Type B pancreatic cell (in vitro differentiated cells): ENCODE data around the gene SHROOM3. TPM values are rescaled to one million over a fixed set of nuclear protein-coding genes. Genes with fewer than 3 reads are reported as not detected.

ENCODE experiments used
- DNase-seq: peaks from one replicate; pipeline ENCODE4 v3.0.0; 2021; ENCODE audit warnings: mixed read lengths; ENCODE audit not compliant: unreplicated experiment; ENCODE audit errors: extremely low spot score
- H3K27ac Mint-ChIP-seq: 2 replicates; pipeline ENCODE4 v1.8.0; 2021; ENCODE audit warnings: mild to moderate bottlenecking, mixed read lengths
- H3K27me3 Mint-ChIP-seq: 2 replicates; pipeline ENCODE4 v1.8.0; 2021; ENCODE audit warnings: mixed read lengths
- H3K36me3 Mint-ChIP-seq: 2 replicates; pipeline ENCODE4 v1.8.0; 2021; ENCODE audit warnings: mixed read lengths
- H3K4me1 Mint-ChIP-seq: one replicate; pipeline ENCODE4 v1.8.0; 2021; ENCODE audit warnings: mixed read lengths; ENCODE audit not compliant: unreplicated experiment
- H3K4me3 Mint-ChIP-seq: 2 replicates; pipeline ENCODE4 v1.8.0; 2021; ENCODE audit warnings: mild to moderate bottlenecking, mixed read lengths
- H3K9me3 Mint-ChIP-seq: 2 replicates; pipeline ENCODE4 v1.8.0; 2021; ENCODE audit warnings: mixed read lengths
- CTCF ChIP-seq: fragments of 200-600 bp; sonication (generic); conservative IDR thresholded peaks from 2 replicates; pipeline ENCODE4 v1.5.0; 2021; ENCODE audit warnings: antibody characterized with exemption, mild to moderate bottlenecking
- total RNA-seq: library from RNA; stranded (reverse); gene quantifications from 2 replicates; pipeline ENCODE4 v1.2.1, GENCODE V29; 2021; ENCODE audit warnings: low replicate concordance

The SHROOM3 gene
- total RNA-seq, 1 donor from 2014 or later: 38.6 TPM

- no peak for DNase-seq
- Mint-ChIP-seq H3K27ac (no peak overlapping the region), H3K4me1 (peaks cover 46% of the 10 kb centered on the region), H3K4me3 (no peak overlapping the region), H3K27me3 (no peaks in the 10 kb centered on the region), H3K9me3 (peaks cover 6% of the 10 kb centered on the region), H3K36me3 (peaks cover 4% of the 10 kb centered on the region)
- TF ChIP-seq CTCF: no peak
Observed at GRCh38 chr4:76571274-76571673, 136.2 kb downstream of the SHROOM3 start.

GRCh38 chr4:76572224-76572623 lies 137.2 kb downstream of the SHROOM3 start:
- Mint-ChIP-seq H3K4me1 (peaks cover 38% of the 10 kb centered on the region), H3K4me3 (no peak overlapping the region), H3K36me3 (no peaks in the 10 kb centered on the region), H3K9me3 (peaks cover 6% of the 10 kb centered on the region), H3K27me3 (no peaks in the 10 kb centered on the region), H3K27ac (no peak overlapping the region)
- no peak for DNase-seq
- TF ChIP-seq CTCF: no peak

GRCh38 chr4:76576824-76577223 lies 141.8 kb downstream of the SHROOM3 start:
- Mint-ChIP-seq H3K4me3 (no peak overlapping the region), H3K9me3 (peaks cover 6% of the 10 kb centered on the region), H3K27me3 (no peaks in the 10 kb centered on the region), H3K4me1 (peaks cover 28% of the 10 kb centered on the region), H3K27ac (no peak overlapping the region), H3K36me3 (no peaks in the 10 kb centered on the region)
- no peak for TF ChIP-seq CTCF
- no peak for DNase-seq

- Mint-ChIP-seq H3K27ac (no peak overlapping the region), H3K4me1 (peaks cover 37% of the 10 kb centered on the region), H3K36me3 (no peaks in the 10 kb centered on the region), H3K27me3 (no peaks in the 10 kb centered on the region), H3K4me3 (no peak overlapping the region), H3K9me3 (peaks cover 9% of the 10 kb centered on the region)
- no peak for DNase-seq
- TF ChIP-seq CTCF: no peak
Observed at GRCh38 chr4:76578002-76578560, 143.1 kb downstream of the SHROOM3 start.

GRCh38 chr4:76579596-76580375 lies 144.8 kb downstream of the SHROOM3 start:
- DNase-seq: no peak
- Mint-ChIP-seq H3K27ac (peak overlapping the region; percentile 7), H3K4me3 (peak overlapping the region; percentile 16), H3K9me3 (peaks cover 3% of the 10 kb centered on the region), H3K4me1 (peaks cover 45% of the 10 kb centered on the region), H3K36me3 (no peaks in the 10 kb centered on the region), H3K27me3 (no peaks in the 10 kb centered on the region)
- TF ChIP-seq CTCF: no peak
